Measurements from ENCODE around the gene LNPEP.

The LNPEP gene

GRCh38 chr5:96935559-96936430, at the start of gene LNPEP:
LNPEP (plus strand) TSS chr5:96936080; CDS start chr5:96936156, 76 bp downstream.
- DNase-seq (ENCODE audit: low read depth in 2 of 3, low spot score in 1 of 3) = peak; percentile 85 to 94 (median 93)

GRCh38 chr5:96893342-96893741, 42.5 kb upstream of the LNPEP start:
- no peak for DNase-seq (ENCODE audit: low read depth in 2 of 3, low spot score in 1 of 3)

GRCh38 chr5:96896276-96896675, 39.6 kb upstream of the LNPEP start:
- DNase-seq (ENCODE audit: low read depth in 2 of 3, low spot score in 1 of 3) = peak in 1 of 3 donors; percentile 29

GRCh38 chr5:96896806-96897205, 39.1 kb upstream of the LNPEP start:
- peak in 1 of 3 donors; percentile 18 for DNase-seq (ENCODE audit: low read depth in 2 of 3, low spot score in 1 of 3)

GRCh38 chr5:96901384-96901783, 34.5 kb upstream of the LNPEP start:
- DNase-seq (ENCODE audit: low read depth in 2 of 3, low spot score in 1 of 3) = no peak

GRCh38 chr5:96901841-96902240, 34.0 kb upstream of the LNPEP start:
- no peak for DNase-seq (ENCODE audit: low read depth in 2 of 3, low spot score in 1 of 3)

- DNase-seq (ENCODE audit: low read depth in 2 of 3, low spot score in 1 of 3) = no peak
Measured at GRCh38 chr5:96902876-96903275, 33.0 kb upstream of the LNPEP start.

GRCh38 chr5:96903300-96903699, 32.6 kb upstream of the LNPEP start:
- no peak for DNase-seq (ENCODE audit: low read depth in 2 of 3, low spot score in 1 of 3)

GRCh38 chr5:96904054-96904931, 31.6 kb upstream of the LNPEP start:
- DNase-seq (ENCODE audit: low read depth in 2 of 3, low spot score in 1 of 3) = no peak

- DNase-seq (ENCODE audit: low read depth in 2 of 3, low spot score in 1 of 3) = no peak
Measured at GRCh38 chr5:96905864-96906263, 30.0 kb upstream of the LNPEP start.

GRCh38 chr5:96909003-96909402, 26.9 kb upstream of the LNPEP start:
- DNase-seq (ENCODE audit: low read depth in 2 of 3, low spot score in 1 of 3) = no peak

- no peak for DNase-seq (ENCODE audit: low read depth in 2 of 3, low spot score in 1 of 3)
Measured at GRCh38 chr5:96909435-96909834, 26.4 kb upstream of the LNPEP start.

GRCh38 chr5:96911139-96911538, 24.7 kb upstream of the LNPEP start:
- no peak for DNase-seq (ENCODE audit: low read depth in 2 of 3, low spot score in 1 of 3)

GRCh38 chr5:96913233-96913632, 22.6 kb upstream of the LNPEP start:
- no peak for DNase-seq (ENCODE audit: low read depth in 2 of 3, low spot score in 1 of 3)

GRCh38 chr5:96919754-96920197, 16.1 kb upstream of the LNPEP start:
- DNase-seq (ENCODE audit: low read depth in 2 of 3, low spot score in 1 of 3) = no peak

GRCh38 chr5:96920744-96921355, 15.0 kb upstream of the LNPEP start:
- no peak for DNase-seq (ENCODE audit: low read depth in 2 of 3, low spot score in 1 of 3)

GRCh38 chr5:96922499-96923244, 13.2 kb upstream of the LNPEP start:
- no peak for DNase-seq (ENCODE audit: low read depth in 2 of 3, low spot score in 1 of 3)

GRCh38 chr5:96924016-96924443, 11.8 kb upstream of the LNPEP start:
- no peak for DNase-seq (ENCODE audit: low read depth in 2 of 3, low spot score in 1 of 3)

- DNase-seq (ENCODE audit: low read depth in 2 of 3, low spot score in 1 of 3) = no peak
Measured at GRCh38 chr5:96926276-96926675, 9.6 kb upstream of the LNPEP start.

- no peak for DNase-seq (ENCODE audit: low read depth in 2 of 3, low spot score in 1 of 3)
Measured at GRCh38 chr5:96927008-96927407, 8.9 kb upstream of the LNPEP start.
